Measurements from ENCODE around the gene BLCAP. TPM values are rescaled to one million over a fixed set of nuclear protein-coding genes. Genes with fewer than 3 reads are reported as not detected.

Gene BLCAP
- total RNA-seq, 1 donor from 2014 or later: 178 TPM

DNA sequence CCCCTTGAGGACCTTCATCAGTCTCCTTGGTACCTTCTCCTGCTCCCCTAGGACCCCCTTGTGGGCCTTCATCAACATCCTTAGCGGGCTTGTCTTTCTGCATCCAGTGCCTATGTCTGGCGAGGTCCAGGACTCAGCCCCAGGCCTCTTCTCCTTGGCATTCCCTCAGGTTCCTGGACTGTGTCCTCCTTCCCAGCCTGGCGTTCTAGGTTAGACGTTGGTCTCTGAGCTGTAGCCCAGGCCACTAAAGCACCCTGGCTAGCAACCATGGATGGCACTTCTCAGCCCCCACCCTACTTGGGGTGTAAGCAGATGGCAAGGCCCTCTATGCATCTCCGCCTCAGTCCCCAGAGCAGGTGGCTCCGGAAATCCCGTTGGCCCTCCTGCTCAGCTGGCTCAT is 58.1 kb downstream of the BLCAP start:
- TF ChIP-seq CTCF (IDR thresholded peaks at IDR 0.05; ENCODE audit: unreplicated experiment): no peak
- H3K36me3 Mint-ChIP-seq (ENCODE audit: low read depth, unreplicated experiment): peaks cover 4% of the 10 kb centered on the region
- H3K27me3 Mint-ChIP-seq (ENCODE audit: unreplicated experiment): peaks cover 14% of the 10 kb centered on the region
- no peak overlapping the region for H3K4me3 Mint-ChIP-seq (ENCODE audit: unreplicated experiment)
- no peak for DNase-seq (ENCODE audit: low spot score)
- peak overlapping the region; percentile 10 for H3K27ac Mint-ChIP-seq (ENCODE audit: unreplicated experiment)
- peaks cover 41% of the 10 kb centered on the region for H3K4me1 Mint-ChIP-seq (ENCODE audit: unreplicated experiment)
- no peaks in the 10 kb centered on the region for H3K9me3 Mint-ChIP-seq (ENCODE audit: unreplicated experiment)

DNA sequence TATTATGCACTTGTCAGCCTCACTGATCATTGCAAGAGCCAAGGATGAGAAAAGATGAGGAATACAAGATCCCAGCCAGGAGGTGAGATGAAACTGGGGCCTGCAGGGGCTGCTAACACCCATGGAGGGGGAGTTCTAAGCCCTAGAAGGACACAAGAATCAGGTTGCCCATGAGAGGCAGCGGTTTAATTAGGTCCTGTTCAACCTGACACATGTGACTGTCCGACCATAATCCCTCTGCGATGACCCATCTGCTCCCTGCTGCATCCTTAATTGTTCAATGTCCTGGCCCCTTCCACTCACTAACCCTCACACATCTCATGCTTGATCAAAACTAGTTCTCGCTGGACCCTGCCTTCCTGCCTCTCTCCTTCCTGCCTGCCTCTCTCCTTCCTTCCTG is 58.8 kb downstream of the BLCAP start:
- no peak for DNase-seq (ENCODE audit: low spot score)
- Mint-ChIP-seq H3K27me3 (ENCODE audit: unreplicated experiment) (peaks cover 13% of the 10 kb centered on the region), H3K36me3 (ENCODE audit: low read depth, unreplicated experiment) (peaks cover 4% of the 10 kb centered on the region), H3K27ac (ENCODE audit: unreplicated experiment) (no peak overlapping the region), H3K9me3 (ENCODE audit: unreplicated experiment) (no peaks in the 10 kb centered on the region), H3K4me3 (ENCODE audit: unreplicated experiment) (no peak overlapping the region), H3K4me1 (ENCODE audit: unreplicated experiment) (peaks cover 46% of the 10 kb centered on the region)
- TF ChIP-seq CTCF (IDR thresholded peaks at IDR 0.05; ENCODE audit: unreplicated experiment): no peak

Other genes starting within 250 kb of the BLCAP start
- gene MANBAL, start 238.2 kb downstream of the BLCAP start, total RNA-seq (ENCODE audit: unreplicated experiment): 35.6 TPM
- 60.8 TPM for gene SRC, start 181.7 kb downstream of the BLCAP start, total RNA-seq (ENCODE audit: unreplicated experiment)
- gene NNAT, start 6.6 kb downstream of the BLCAP start, total RNA-seq (ENCODE audit: unreplicated experiment): 0.54 TPM
- gene CTNNBL1, start 166.2 kb upstream of the BLCAP start, total RNA-seq (ENCODE audit: unreplicated experiment): 84.8 TPM